ENCODE results near the gene FAM3B. TPM values are rescaled to one million over a fixed set of nuclear protein-coding genes. Genes with fewer than 3 reads are reported as not detected.

Gene FAM3B
- total and polyA plus RNA-seq, 2 experiments from 2014 or later: 2.5 to 3.6 TPM

DNA sequence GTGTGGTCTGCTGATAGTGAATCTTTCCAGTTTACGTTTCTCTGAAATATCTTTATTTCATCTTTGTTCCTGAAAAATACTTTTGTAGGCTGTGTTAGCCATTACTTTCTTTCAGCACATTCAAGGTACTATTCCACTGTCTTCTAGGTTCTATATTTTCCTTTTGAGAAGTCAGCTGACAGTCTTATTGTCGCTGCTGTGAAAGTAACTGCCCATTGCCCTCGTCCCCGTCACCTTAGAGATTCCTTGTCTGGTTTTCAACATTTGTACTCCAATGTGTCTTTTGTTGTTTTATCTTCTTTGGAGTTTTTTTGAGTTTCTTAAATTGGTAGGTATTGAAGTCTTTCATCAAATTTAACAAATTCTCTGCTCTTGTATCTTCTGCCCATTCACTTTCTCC is 25.4 kb downstream of the FAM3B start:
- Mint-ChIP-seq H3K4me1 (peaks cover 7% of the 10 kb centered on the region; the same call in 2 of the 3 replicates), H3K27me3 (ENCODE audit: insufficient read depth, low read depth, poor library complexity) (peaks cover 2% of the 10 kb centered on the region), H3K36me3 (ENCODE audit: low read depth) (peaks cover 5% of the 10 kb centered on the region; the same call in 2 of the 3 replicates), H3K27ac (no peak overlapping the region), H3K9me3 (peaks cover 14% of the 10 kb centered on the region; the same call in 2 of the 3 replicates), H3K4me3 (no peak overlapping the region)
- H3K27ac ChIP-seq (ENCODE audit: low read depth): no peak overlapping the region
- H3K4me3 ChIP-seq: no peak overlapping the region
- H3K27me3 ChIP-seq (ENCODE audit: insufficient read depth): no peaks in the 10 kb centered on the region
- no peak for ATAC-seq
- H3K4me2 ChIP-seq: no peak overlapping the region
- no peaks in the 10 kb centered on the region for H4K20me1 ChIP-seq (replicated peaks; ENCODE audit: insufficient read depth)
- no peaks in the 10 kb centered on the region; the same call in 1 of the 2 replicates for H3K9me2 ChIP-seq (ENCODE audit: insufficient read depth)
- TF ChIP-seq NANOG (IDR thresholded peaks at IDR 0.05; ENCODE audit: borderline replicate concordance): no peak
- TF ChIP-seq, protein P1, sequence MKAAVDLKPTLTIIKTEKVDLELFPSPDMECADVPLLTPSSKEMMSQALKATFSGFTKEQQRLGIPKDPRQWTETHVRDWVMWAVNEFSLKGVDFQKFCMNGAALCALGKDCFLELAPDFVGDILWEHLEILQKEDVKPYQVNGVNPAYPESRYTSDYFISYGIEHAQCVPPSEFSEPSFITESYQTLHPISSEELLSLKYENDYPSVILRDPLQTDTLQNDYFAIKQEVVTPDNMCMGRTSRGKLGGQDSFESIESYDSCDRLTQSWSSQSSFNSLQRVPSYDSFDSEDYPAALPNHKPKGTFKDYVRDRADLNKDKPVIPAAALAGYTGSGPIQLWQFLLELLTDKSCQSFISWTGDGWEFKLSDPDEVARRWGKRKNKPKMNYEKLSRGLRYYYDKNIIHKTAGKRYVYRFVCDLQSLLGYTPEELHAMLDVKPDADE (IDR thresholded peaks at IDR 0.05): no peak
- TF ChIP-seq CREB1 (CRISPR knock-in tag; IDR thresholded peaks at IDR 0.05; ENCODE audit: low read depth): no peak
- TF ChIP-seq EZH2 (IDR thresholded peaks at IDR 0.05; ENCODE audit: low read depth, unreplicated experiment): no peak
- TF ChIP-seq JUNB (IDR thresholded peaks at IDR 0.05; ENCODE audit: unreplicated experiment): no peak
- no peak for TF ChIP-seq EZH2phosphoT487 (IDR thresholded peaks at IDR 0.05; ENCODE audit: unreplicated experiment)
- no peak for TF ChIP-seq ZNF114 (CRISPR knock-in tag; IDR thresholded peaks at IDR 0.05)
- no peak for TF ChIP-seq STAT1 (IDR thresholded peaks at IDR 0.05; ENCODE audit: unreplicated experiment)
- TF ChIP-seq ZNF462 (CRISPR knock-in tag; IDR thresholded peaks at IDR 0.05): no peak
- TF ChIP-seq REST (IDR thresholded peaks at IDR 0.05; ENCODE audit: unreplicated experiment): no peak
- TF ChIP-seq ZNF331 (CRISPR knock-in tag; IDR thresholded peaks at IDR 0.05; ENCODE audit: low read depth): no peak
- no peak for TF ChIP-seq POLR2AphosphoS5 (IDR thresholded peaks at IDR 0.05; ENCODE audit: low read depth)
- TF ChIP-seq CTCF (conservative IDR thresholded peaks at IDR 0.05; ENCODE audit: low read depth in 2 of 2): no peak
- H3K4me1 ChIP-seq (ENCODE audit: insufficient read depth): no peaks in the 10 kb centered on the region
- no peak for DNase-seq (ENCODE audit: low spot score)
- H2AFZ ChIP-seq: no peak overlapping the region
- H3K36me3 ChIP-seq (ENCODE audit: insufficient read depth): no peaks in the 10 kb centered on the region; the same call in 1 of the 2 replicates
- no peaks in the 10 kb centered on the region for H3F3A ChIP-seq (replicated peaks; ENCODE audit: low read depth)
- H3K79me2 ChIP-seq (replicated peaks; ENCODE audit: insufficient read depth): no peaks in the 10 kb centered on the region

Measured in GM23338 (cell line).